B cell (primary cell): ENCODE results near the gene PCBP3. TPM values are rescaled to one million over a fixed set of nuclear protein-coding genes. Genes with fewer than 3 reads are reported as not detected.

ENCODE experiments used
- ATAC-seq: fragments of 200-7000 bp; cut with Tn5 transposase; one replicate; pipeline ENCODE4 v1.10.0; 2021; ENCODE audit warnings: low read depth, mild to moderate bottlenecking, moderate number of reproducible peaks, moderate library complexity
- CTCF ChIA-PET: fragments of 350-600 bp; sonication (Branson Sonifier 250); formaldehyde crosslinking; loops from one replicate; lab custom pipeline; 2021; ENCODE audit warnings: antibody characterized with exemption, inconsistent platforms; lab: Charles Lee
- POLR2A ChIA-PET: fragments of 350-600 bp; sonication (Branson Sonifier 250); formaldehyde crosslinking; loops from one replicate; lab custom pipeline; 2021; ENCODE audit warnings: antibody characterized with exemption; lab: Charles Lee
- DNase-seq: peaks from one replicate; pipeline ENCODE4 v3.0.0; 2013
- H2AFZ ChIP-seq: 2 replicates; pipeline ENCODE4 v1.6.1; 2012; ENCODE audit warnings: mild to moderate bottlenecking, low read depth, low read length; ENCODE audit not compliant: insufficient read depth, poor library complexity, severe bottlenecking
- H3K27ac ChIP-seq, 2 donors: 1 replicate in 1 of 2; 2 replicates in 1 of 2; pipeline ENCODE4 v1.5.1; 2012 to 2013; ENCODE audit warnings: low read length in 2 of 2, mild to moderate bottlenecking in 2 of 2, moderate library complexity in 1 of 2
- H3K27me3 ChIP-seq, 4 experiments: fragments of 200-600 bp in 1 of 4; sonication (generic) in 1 of 4; replicated peaks in 1 of 4; 1 replicate in 2 of 4; 2 replicates in 2 of 4; pipeline versions ENCODE4 v1.6.1 to v1.7.0; 2013 to 2016; ENCODE audit warnings: low read length in 3 of 4, mild to moderate bottlenecking in 2 of 4, mixed read lengths in 1 of 4, moderate library complexity in 1 of 4; ENCODE audit not compliant: insufficient read depth in 4 of 4, control insufficient read depth in 3 of 4; ENCODE audit errors: control extremely low read depth in 1 of 4
- H3K36me3 ChIP-seq, 2 experiments: replicated peaks in 1 of 2; 1 replicate in 1 of 2; 2 replicates in 1 of 2; pipeline versions ENCODE4 v1.6.1 to v1.7.1; 2013; ENCODE audit warnings: low read length in 1 of 2; ENCODE audit not compliant: insufficient read depth in 2 of 2, control insufficient read depth in 1 of 2; ENCODE audit errors: control extremely low read depth in 1 of 2, extremely low read depth in 1 of 2
- H3K4me1 ChIP-seq, 2 donors: fragments of 200-600 bp in 1 of 2; sonication (generic) in 1 of 2; 1 replicate in 1 of 2; 2 replicates in 1 of 2; pipeline versions ENCODE4 v1.5.1 to v1.6.1; 2013 to 2017; ENCODE audit warnings: low read length in 2 of 2; ENCODE audit not compliant: control insufficient read depth in 2 of 2, insufficient read depth in 2 of 2
- H3K4me2 ChIP-seq: replicated peaks from 2 replicates; pipeline ENCODE3; 2012; ENCODE audit warnings: mild to moderate bottlenecking, low read depth, low read length; ENCODE audit not compliant: poor library complexity, severe bottlenecking
- H3K4me3 ChIP-seq, 5 experiments: fragments of 200-600 bp in 1 of 5; sonication (generic) in 1 of 5; 1 replicate in 3 of 5; 2 replicates in 2 of 5; pipeline versions ENCODE4 v1.5.1 to v1.7.0; 2011 to 2016; ENCODE audit warnings: low read length in 4 of 5, mild to moderate bottlenecking in 4 of 5, low read depth in 2 of 5, control low read depth in 1 of 5, moderate library complexity in 1 of 5; ENCODE audit not compliant: insufficient read depth in 1 of 5; ENCODE audit errors: control extremely low read depth in 1 of 5, extremely low read depth in 1 of 5
- H3K79me2 ChIP-seq: fragments of 200-600 bp; sonication (generic); one replicate; pipeline ENCODE4 v1.6.0; 2016; ENCODE audit warnings: low read length; ENCODE audit not compliant: control insufficient read depth, insufficient read depth
- H3K9ac ChIP-seq: fragments of 200-600 bp; sonication (generic); 2 replicates; pipeline ENCODE4 v1.6.1; 2017; ENCODE audit warnings: mild to moderate bottlenecking, low read length, moderate library complexity
- H3K9me3 ChIP-seq, 3 donors: one replicate each; pipeline versions ENCODE4 v1.6.1 to v1.7.1; 2013; ENCODE audit warnings: low read length in 2 of 3; ENCODE audit not compliant: control insufficient read depth in 2 of 3, insufficient read depth in 1 of 3; ENCODE audit errors: control extremely low read depth in 1 of 3
- H4K20me1 ChIP-seq: 2 replicates; pipeline ENCODE4 v1.6.0; 2012; ENCODE audit warnings: mild to moderate bottlenecking, low read length; ENCODE audit not compliant: insufficient read depth, control insufficient read depth, poor library complexity, severe bottlenecking
- H3K27ac Mint-ChIP-seq: one replicate; pipeline ENCODE4 v1.8.0; 2021; ENCODE audit warnings: mixed read lengths
- H3K27me3 Mint-ChIP-seq: one replicate; pipeline ENCODE4 v1.8.0; 2021; ENCODE audit warnings: mixed read lengths
- H3K4me1 Mint-ChIP-seq: one replicate; pipeline ENCODE4 v1.8.0; 2021; ENCODE audit warnings: mixed read lengths
- H3K4me3 Mint-ChIP-seq: one replicate; pipeline ENCODE4 v1.8.0; 2021; ENCODE audit warnings: mixed read lengths
- H3K9me3 Mint-ChIP-seq: one replicate; pipeline ENCODE4 v1.8.0; 2022; ENCODE audit warnings: mixed read lengths; ENCODE audit not compliant: insufficient read depth
- EZH2 ChIP-seq: IDR thresholded peaks from 2 replicates; pipeline ENCODE4 v1.6.1; 2012; ENCODE audit warnings: borderline replicate concordance, low read depth, mild to moderate bottlenecking, moderate library complexity, low read length; ENCODE audit not compliant: insufficient read depth, poor library complexity, severe bottlenecking
- WGBS: methylation state at CpG from one replicate; pipeline ENCODE4 v1.1.5; 2013; ENCODE audit warnings: missing lambda C conversion rate; ENCODE audit not compliant: insufficient coverage; 5-methylcytosine and 5-hydroxymethylcytosine counted together
- intact Hi-C: fragments of 100-400 bp; cut with micrococcal nuclease; formaldehyde crosslinking; loops from one replicate; pipeline ENCODE4 v1.10.0; 2022
- polyA plus RNA-seq: library from polyadenylated mRNA; depleted of rRNA; stranded (reverse); fragments of >200 nt; gene quantifications from 2 replicates; pipeline ENCODE4 v1.2.3, GENCODE V29; 2012
- total RNA-seq, 2 donors: library from RNA; stranded (reverse); fragments of 120-200 nt in 1 of 2; gene quantifications; 1 replicate in 1 of 2; 2 replicates in 1 of 2; pipeline versions ENCODE4 v1.2.3 to v1.2.4, GENCODE V29; 2013 to 2022
- TF ChIP-seq, protein P1 (sequence below): fragments of 200-600 bp; IDR thresholded peaks from one replicate; pipeline ENCODE4 v1.8.0; 2022; ENCODE audit warnings: antibody characterized with exemption, mild to moderate bottlenecking

The PCBP3 gene
- total and polyA plus RNA-seq, 2 donors (not counting 1 experiment from before 2014, with no cell fraction given) = 0.45 to 2.7 TPM

DNA sequence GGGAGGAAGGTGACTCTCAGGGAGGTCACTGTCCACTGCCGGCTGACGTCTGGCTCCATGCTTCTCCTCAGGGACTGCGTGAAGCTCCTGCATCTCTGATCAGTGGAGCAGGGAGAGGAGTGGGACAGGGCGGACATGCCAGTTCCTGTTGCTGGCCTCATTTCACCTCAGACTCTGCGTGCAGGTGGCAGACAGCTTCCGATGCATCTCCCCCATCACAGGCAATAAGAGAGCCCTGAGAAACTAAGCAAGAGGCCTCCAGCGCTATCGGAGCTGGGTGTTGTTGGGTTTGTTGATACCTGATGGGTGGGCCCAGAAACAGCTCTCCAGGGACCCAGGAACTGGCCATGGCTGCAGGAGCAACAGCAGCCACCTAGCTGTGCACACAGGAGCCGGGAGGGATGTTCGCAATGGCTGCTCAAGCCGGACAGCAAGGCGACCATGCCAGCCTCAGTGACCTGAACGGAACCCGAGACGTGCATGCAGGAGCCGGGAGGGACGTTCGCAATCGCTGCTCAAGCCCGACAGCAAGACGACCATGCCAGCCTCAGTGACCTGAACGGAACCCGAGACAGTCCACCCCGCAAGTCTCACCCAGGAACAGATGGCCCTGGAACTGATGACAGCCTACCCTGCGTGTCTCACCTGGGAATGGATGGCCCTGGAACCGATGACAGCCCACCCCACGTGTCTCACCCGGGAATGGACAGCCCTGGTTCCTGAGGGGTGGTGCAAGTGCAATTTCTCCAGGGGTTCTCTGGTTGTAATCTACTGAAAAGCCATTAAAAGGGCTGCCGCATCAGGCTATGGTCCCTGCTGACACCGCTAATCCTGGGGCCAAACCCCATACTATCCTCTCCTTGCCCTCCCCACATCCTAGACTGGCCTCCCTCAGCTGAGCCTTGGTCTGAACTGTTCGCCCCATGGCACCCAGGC, 14.2 kb upstream of the PCBP3 start:
- 93% methylated on average over 28 of the region's 31 CpGs for WGBS
- no peaks in the 10 kb centered on the region for H4K20me1 ChIP-seq
- H3K27ac ChIP-seq = no peak overlapping the region
- no peak overlapping the region for H3K27ac Mint-ChIP-seq
- H3K9me3 ChIP-seq = peaks cover 0 to 11% (median 0%) of the 10 kb centered on the region in 3 donors
- ChIA-PET CTCF (no interaction called here), POLR2A (no interaction called here)
- no peak overlapping the region for H3K4me3 ChIP-seq
- no peak overlapping the region for H3K9ac ChIP-seq
- TF ChIP-seq, protein P1, sequence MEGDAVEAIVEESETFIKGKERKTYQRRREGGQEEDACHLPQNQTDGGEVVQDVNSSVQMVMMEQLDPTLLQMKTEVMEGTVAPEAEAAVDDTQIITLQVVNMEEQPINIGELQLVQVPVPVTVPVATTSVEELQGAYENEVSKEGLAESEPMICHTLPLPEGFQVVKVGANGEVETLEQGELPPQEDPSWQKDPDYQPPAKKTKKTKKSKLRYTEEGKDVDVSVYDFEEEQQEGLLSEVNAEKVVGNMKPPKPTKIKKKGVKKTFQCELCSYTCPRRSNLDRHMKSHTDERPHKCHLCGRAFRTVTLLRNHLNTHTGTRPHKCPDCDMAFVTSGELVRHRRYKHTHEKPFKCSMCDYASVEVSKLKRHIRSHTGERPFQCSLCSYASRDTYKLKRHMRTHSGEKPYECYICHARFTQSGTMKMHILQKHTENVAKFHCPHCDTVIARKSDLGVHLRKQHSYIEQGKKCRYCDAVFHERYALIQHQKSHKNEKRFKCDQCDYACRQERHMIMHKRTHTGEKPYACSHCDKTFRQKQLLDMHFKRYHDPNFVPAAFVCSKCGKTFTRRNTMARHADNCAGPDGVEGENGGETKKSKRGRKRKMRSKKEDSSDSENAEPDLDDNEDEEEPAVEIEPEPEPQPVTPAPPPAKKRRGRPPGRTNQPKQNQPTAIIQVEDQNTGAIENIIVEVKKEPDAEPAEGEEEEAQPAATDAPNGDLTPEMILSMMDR = no peak
- TF ChIP-seq EZH2 = no peak
- H3K4me1 Mint-ChIP-seq = peaks cover 13% of the 10 kb centered on the region
- no peak overlapping the region for H2AFZ ChIP-seq
- no peak for DNase-seq
- no peak for ATAC-seq
- H3K27me3 Mint-ChIP-seq = peaks cover 6% of the 10 kb centered on the region
- H3K4me1 ChIP-seq = peaks cover 18 to 20% of the 10 kb centered on the region in 2 donors
- H3K79me2 ChIP-seq = no peaks in the 10 kb centered on the region
- no peak overlapping the region for H3K4me3 Mint-ChIP-seq
- intact Hi-C loops = no loop called here
- peaks cover 0 to 3% (median 0%) of the 10 kb centered on the region in 4 experiments for H3K27me3 ChIP-seq
- H3K9me3 Mint-ChIP-seq = no peaks in the 10 kb centered on the region
- H3K36me3 ChIP-seq = no peaks in the 10 kb centered on the region
- H3K4me2 ChIP-seq = no peak overlapping the region
